Inflammatory macrophage (primary cell): ENCODE measurements around the gene FGF16.
"Not testable (repeated sequence)": the region's sequence is repeated elsewhere in the genome, so short reads cannot be mapped to it uniquely, and the experiment has no call there.

Experiments used
- DNase-seq, 2 donors: peaks; one replicate each; pipeline ENCODE4 v3.0.0-alpha.2; 2020 to 2022
- total RNA-seq, 18 experiments: gene quantifications; one replicate each; lab custom pipeline; 2026; ENCODE audit warnings: mixed read lengths in 6 of 18, inconsistent platforms in 2 of 18; lab: John Stamatoyannopoulos, UW

Gene FGF16
- total RNA-seq = 0 to 0.07 (median 0) reads per million in 18 experiments

- peak in 1 of 2 donors; percentile 6 for DNase-seq
Measured at GRCh38 chrX:77446908-77447652, at the start of gene FGF16. Gene FGF16 (plus strand): TSS chrX:77447389. CDS start chrX:77447675, 286 bp downstream.

GRCh38 chrX:77398330-77398954, 48.7 kb upstream of the FGF16 start:
- no peak for DNase-seq

DNA sequence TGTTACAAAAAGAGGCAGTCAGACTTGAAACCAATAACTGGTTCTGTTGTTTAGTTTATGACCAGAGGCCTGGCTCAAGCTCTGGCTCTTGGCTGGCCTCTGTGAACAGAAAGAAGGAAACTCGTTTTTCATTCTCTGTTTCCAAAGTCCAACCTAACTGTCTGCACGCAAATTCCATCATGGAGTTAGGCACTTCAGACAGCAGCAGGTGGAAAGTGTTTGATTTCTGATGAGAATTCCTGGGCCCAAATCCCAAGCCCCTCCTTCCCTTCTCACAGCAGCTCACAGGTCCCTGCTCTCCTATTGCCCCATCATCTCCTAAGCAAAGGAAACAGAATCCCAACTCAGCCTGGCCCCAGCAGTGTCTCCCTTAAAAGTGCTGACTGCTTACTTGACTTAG, 42.8 kb upstream of the FGF16 start:
- no peak for DNase-seq

- not testable (repeated sequence) for DNase-seq
Measured at GRCh38 chrX:77407821-77408220, 39.4 kb upstream of the FGF16 start.

DNA sequence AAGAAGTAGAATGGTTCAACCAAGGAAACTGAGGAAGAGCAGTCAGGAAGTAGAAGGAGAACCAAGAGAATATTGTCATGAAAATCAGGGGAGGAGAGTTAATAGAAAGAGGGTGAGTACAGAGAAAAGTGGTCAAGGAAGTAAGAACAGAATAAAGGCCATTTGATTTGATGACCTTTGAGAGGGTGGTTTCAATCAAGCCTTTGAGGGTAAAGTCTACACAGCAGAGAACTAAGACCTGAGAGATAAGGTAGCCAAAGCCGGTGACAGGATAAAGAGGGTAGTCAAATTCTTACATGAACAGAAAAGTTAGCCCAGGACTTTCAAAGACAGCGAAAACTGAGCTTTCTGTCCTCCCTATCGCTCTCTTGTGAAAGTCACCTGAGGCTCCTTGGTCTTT, 34.6 kb upstream of the FGF16 start:
- no peak for DNase-seq

- no peak for DNase-seq
Measured at GRCh38 chrX:77415161-77415560, 32.0 kb upstream of the FGF16 start.

GRCh38 chrX:77415882-77416281, 31.3 kb upstream of the FGF16 start:
- DNase-seq = no peak

- no peak for DNase-seq
Measured at GRCh38 chrX:77422891-77423648, 24.1 kb upstream of the FGF16 start.

DNA sequence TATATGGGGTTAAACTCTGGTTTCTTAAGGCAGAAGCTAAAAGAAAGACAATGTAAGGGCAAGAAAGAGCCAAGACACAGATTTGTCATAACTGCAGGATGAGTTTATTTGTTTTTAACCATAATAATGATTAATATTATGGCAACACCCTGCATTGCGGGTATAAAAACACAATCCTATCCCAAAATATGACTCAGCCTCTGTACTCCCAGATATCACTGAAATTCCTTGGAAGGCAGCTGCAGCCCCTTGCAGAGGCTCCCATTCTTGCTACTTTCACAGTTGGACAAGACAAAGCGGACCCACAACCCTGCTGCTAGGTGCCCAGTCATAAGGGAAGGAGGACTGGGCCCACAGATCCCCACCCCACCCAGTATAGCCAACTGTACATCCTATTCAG, 20.4 kb upstream of the FGF16 start:
- DNase-seq = no peak

DNA sequence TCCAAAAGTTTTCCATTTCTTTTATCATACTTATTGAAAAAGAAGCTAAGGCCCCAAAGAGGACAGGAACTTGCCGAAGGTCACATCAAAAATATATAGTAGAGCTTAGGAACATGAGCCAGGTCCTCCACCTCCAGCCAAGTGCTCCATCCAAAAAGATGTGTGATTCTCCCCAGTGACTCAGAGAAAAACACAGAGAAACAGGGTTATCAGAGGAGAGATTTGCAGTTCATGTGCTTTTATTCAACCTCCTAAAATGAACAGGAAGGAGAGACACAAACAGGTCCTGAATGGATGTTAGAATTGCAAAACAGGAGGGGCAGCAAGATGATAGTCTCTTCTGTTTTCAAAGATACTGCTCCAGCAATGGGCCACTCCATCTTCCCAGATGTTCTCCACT, 19.6 kb upstream of the FGF16 start:
- no peak for DNase-seq

GRCh38 chrX:77428551-77428950, 18.6 kb upstream of the FGF16 start:
- no peak for DNase-seq

- peak; percentile 75 to 76 for DNase-seq
Measured at GRCh38 chrX:77431227-77431626, 16.0 kb upstream of the FGF16 start.

DNA sequence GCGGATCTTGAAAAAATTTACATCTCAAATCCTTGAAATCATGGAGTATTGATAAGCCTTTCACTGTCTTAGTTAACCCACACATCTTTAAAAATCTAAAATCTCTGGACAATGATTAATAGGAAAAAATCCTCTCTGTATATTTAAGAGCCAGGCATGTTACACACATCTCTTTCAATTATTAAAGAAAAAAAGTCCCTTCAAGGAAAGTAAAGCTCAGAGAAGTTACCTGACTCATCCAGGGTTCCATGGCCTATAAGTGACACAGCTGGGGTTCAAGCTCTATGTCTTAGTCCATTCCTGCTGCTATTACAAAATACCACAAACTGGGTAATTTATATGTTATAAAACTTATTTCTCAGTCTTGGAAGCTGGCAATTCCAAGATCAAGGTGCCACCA, 14.2 kb upstream of the FGF16 start:
- no peak for DNase-seq

DNA sequence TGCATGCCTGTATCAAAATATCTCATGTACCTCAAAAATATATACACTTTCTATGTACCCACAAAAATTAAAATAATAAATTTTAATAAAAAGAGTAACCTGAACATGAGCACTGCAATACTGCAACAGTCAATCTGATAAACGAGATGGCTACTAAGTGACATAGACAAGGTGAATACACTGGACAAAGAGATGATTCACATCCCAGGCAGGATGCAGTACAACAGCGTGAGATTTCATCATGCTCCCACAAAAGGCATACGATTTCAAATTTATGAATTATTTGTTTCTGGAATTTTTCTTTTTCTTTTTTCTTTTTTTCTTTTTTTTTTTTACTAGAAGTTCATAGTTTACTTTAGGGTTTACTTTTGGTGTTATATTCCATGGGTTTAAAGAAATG, 12.2 kb upstream of the FGF16 start:
- DNase-seq = no peak

DNA sequence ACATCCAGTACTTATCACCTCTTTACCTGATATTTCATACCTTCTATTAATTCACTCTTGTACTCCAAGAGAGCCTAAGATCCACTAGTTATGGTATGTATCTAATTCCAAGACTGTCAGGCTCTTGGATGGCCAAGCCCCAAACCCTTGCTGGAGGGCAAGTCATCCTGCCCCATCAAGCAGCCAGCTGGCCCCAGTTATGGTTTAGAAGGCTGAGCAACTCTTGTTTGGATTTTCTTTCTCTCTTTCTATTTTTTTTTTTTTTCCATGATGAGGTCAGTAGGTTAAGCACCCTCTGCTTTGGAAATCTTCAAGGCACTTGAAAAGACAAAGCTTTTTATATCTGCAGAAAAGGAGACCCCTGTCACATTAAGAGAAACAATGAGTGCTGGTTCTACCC, 10.9 kb upstream of the FGF16 start:
- no peak for DNase-seq

- DNase-seq = peak in 1 of 2 donors; percentile 19
Measured at GRCh38 chrX:77436682-77437081, 10.5 kb upstream of the FGF16 start.

GRCh38 chrX:77440330-77440729, 6.9 kb upstream of the FGF16 start:
- DNase-seq = no peak

- no peak for DNase-seq
Measured at GRCh38 chrX:77441033-77441432, 6.2 kb upstream of the FGF16 start.

GRCh38 chrX:77441479-77441878, 5.7 kb upstream of the FGF16 start:
- no peak for DNase-seq

- DNase-seq = no peak
Measured at GRCh38 chrX:77442728-77443127, 4.5 kb upstream of the FGF16 start.

- DNase-seq = no peak
Measured at GRCh38 chrX:77444075-77444474, 3.1 kb upstream of the FGF16 start.

GRCh38 chrX:77444545-77444944, 2.6 kb upstream of the FGF16 start:
- peak; percentile 31 to 68 for DNase-seq

- DNase-seq = no peak
Measured at GRCh38 chrX:77446029-77446585, 1.1 kb upstream of the FGF16 start.
